SU-DHL-6 (cell line): Measurements from ENCODE around the gene CETP.

Source experiments
- EZH2phosphoT487 ChIP-seq: fragments of 200-600 bp; sonication (generic), shearing (Covaris generic); conservative IDR thresholded peaks from 2 replicates; pipeline ENCODE4 v1.6.1; 2018; ENCODE audit warnings: mild to moderate bottlenecking, antibody characterized with exemption, low read length, moderate library complexity, mixed read lengths
- TF ChIP-seq, protein P1 (sequence below): fragments of 200-600 bp; sonication (generic); IDR thresholded peaks from one replicate; pipeline ENCODE4 v1.5.1; 2017; ENCODE audit warnings: antibody characterized with exemption, mild to moderate bottlenecking, low read length, moderate library complexity; ENCODE audit not compliant: insufficient read depth, poor library complexity, severe bottlenecking

DNA sequence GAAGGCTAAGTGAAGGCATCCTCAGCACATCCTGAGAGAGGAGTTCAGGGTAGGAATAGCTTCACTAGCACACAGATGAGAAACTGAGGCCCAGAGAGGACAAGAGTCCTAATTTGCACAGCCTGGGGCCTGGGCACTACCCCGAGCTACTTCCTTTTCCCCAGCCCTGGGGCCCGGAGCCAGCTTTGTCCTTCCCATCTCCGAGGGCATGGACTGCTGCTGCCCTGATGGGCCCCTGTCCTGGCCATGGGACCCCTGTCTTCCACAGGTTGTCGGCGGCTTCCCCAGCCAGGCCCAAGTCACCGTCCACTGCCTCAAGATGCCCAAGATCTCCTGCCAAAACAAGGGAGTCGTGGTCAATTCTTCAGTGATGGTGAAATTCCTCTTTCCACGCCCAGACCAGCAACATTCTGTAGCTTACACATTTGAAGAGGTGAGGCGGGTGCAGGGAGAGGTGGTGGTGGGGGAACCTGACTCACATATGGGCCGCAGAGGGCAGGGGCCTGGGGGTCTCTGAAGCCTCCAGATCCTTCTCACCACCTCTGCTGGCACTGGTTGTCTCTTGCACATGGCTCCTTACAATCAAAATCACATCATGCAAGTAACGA lies 16.2 kb downstream of the CETP start:
- TF ChIP-seq, protein P1, sequence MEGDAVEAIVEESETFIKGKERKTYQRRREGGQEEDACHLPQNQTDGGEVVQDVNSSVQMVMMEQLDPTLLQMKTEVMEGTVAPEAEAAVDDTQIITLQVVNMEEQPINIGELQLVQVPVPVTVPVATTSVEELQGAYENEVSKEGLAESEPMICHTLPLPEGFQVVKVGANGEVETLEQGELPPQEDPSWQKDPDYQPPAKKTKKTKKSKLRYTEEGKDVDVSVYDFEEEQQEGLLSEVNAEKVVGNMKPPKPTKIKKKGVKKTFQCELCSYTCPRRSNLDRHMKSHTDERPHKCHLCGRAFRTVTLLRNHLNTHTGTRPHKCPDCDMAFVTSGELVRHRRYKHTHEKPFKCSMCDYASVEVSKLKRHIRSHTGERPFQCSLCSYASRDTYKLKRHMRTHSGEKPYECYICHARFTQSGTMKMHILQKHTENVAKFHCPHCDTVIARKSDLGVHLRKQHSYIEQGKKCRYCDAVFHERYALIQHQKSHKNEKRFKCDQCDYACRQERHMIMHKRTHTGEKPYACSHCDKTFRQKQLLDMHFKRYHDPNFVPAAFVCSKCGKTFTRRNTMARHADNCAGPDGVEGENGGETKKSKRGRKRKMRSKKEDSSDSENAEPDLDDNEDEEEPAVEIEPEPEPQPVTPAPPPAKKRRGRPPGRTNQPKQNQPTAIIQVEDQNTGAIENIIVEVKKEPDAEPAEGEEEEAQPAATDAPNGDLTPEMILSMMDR = no peak
- no peak for TF ChIP-seq EZH2phosphoT487
